ENCODE measurements around the gene EGR4. TPM values are rescaled to one million over a fixed set of nuclear protein-coding genes. Genes with fewer than 3 reads are reported as not detected.
A peak's percentile ranks its signal among the peaks of the same experiment; 100 is the strongest.
"Not testable (repeated sequence)": the region's sequence is repeated elsewhere in the genome, so short reads cannot be mapped to it uniquely, and the experiment has no call there.

The EGR4 gene
- polyA plus RNA-seq, 1 donor from 2014 or later, result 0.26 TPM

DNA sequence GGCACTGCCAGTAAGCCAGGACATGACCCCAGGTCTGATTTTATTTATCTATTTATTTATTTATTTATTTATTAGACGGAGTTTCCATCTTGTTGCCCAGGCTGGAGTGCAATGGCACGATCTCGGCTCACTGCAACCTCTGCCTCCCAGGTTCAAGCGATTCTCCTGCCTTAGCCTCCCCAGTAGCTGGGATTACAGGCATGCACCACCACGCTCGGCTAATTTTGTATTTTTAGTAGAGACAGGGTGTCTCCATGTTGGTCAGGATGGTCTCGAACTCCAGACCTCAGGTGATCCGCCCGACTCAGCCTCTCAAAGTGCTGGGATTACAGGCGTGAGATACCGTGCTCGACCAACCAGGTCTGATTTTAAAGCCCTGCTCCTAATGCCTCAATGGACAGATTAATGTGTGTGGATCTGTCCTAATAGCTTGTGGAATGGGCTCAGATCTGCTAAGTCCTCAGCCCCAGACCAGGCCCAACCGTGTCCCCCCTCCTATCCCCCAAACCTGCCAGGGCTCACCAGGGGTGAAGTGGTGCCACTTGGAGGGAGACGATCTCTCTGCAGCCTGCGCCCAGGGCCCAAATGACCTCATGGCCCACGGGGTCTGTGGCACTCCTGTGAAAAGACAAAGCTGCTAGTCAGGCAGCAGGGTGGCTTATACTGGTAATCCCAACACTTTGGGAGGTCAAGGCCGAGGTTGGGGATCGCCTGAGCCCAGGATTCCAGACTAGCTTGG is 30.5 kb downstream of the EGR4 start:
- H3K27ac Mint-ChIP-seq, H3K36me3 Mint-ChIP-seq, H3K27me3 Mint-ChIP-seq, H3K9me3 Mint-ChIP-seq, H3K4me1 Mint-ChIP-seq, H3K4me3 Mint-ChIP-seq: not testable (repeated sequence)

DNA sequence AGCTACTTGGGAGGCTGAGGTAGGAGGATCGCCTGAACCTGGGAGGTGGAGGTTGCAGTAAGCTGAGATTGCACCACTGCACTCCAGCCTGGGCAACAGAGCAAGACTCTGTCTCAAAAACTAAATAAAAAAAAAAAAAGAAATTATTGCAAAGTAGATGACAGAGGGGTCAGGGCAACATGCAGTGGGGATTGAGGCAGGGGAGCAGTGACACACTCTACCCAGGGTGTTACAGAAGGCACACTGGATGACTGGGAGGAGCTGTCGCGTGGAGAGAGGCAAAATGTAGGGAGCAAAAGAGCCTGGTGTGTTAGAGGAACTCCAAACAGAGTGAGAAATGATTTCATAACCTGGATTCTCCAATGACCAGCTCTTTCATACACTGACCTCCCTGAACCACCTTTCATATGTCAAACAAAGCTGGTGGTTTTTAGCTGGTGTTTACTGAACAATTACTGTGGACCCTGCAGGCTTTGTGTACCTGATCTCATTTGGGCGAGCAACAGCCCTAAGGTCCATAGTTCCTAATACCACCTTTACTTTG is 31.2 kb downstream of the EGR4 start:
- H3K9me3 Mint-ChIP-seq, result no peaks in the 10 kb centered on the region
- H3K27me3 Mint-ChIP-seq, result no peaks in the 10 kb centered on the region
- no peak overlapping the region for H3K4me3 Mint-ChIP-seq
- peaks cover 0 to 4% (median 0%) of the 10 kb centered on the region in 3 donors for H3K4me1 Mint-ChIP-seq
- H3K27ac Mint-ChIP-seq, result no peak overlapping the region
- H3K36me3 Mint-ChIP-seq, result peaks cover 2% of the 10 kb centered on the region

DNA sequence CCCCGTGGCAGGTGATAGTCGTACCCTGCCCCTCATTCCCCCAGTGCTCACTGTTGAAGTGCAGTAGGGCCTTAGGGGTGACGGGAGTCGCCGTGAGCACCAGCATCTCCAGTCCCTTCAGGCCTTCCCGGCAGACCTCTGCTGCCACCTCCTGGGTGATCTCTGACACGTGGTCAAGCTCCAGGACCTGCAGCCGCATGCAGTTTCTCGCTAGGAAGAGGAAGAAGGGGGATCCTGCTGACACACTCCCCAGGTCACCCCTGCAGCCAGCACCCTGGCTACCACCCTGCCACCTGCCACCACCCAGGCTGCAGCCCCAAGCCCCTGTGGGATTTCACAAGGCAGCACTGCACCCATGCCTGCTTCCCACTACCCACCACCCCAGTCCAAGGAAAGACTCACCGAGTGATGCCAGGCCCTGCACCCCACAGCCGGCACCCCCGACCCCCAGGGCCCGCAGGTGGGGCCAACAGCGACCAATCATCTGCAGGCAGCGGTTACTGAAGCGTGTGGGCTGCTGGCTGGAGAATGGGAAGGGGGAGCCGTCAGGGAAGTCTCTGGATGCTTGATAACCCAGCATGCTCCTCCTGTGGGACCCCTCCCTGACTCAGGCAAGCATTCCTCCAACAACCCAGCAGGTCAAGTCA is 32.9 kb downstream of the EGR4 start:
- Mint-ChIP-seq H3K4me3 (no peak overlapping the region), H3K27ac (no peak overlapping the region), H3K36me3 (peaks cover 2% of the 10 kb centered on the region), H3K27me3 (no peaks in the 10 kb centered on the region), H3K4me1 (no peaks in the 10 kb centered on the region), H3K9me3 (no peaks in the 10 kb centered on the region)

DNA sequence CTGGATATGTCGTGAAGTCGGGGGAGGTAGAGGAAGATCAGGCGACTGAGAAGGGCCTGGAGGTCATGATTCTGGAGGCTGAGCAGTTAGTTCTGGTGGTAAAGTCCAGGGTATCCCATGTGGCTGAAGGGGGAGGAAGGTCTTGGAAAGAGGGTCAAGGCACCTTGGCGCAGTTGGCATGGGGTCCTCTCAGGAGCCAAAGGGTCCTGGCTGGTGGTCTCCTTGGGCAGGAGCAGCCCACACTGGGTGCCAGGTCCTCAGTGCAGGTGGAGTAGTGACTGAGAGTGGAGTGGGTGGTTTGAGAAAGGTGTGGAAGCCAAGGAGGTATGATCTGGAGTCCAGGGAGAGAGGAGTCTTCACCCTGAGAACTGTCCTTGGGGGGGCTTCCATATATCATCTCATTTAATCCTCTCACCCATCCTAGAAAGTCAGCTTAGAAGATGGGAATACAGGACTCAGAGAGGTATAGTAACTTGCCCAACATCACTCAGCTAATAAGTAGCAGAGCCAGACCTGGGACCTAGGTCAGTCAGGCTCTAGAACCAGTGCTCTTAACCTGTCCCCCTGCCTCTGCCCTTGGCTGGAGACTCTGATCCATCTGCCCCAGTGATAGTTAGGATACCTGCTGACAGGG is 33.5 kb downstream of the EGR4 start:
- Mint-ChIP-seq H3K4me3 (no peak overlapping the region), H3K27ac (peak overlapping the region in 1 of 3 donors; percentile 74), H3K36me3 (peaks cover 2% of the 10 kb centered on the region), H3K9me3 (no peaks in the 10 kb centered on the region), H3K4me1 (peaks cover 0 to 1% (median 0%) of the 10 kb centered on the region in 3 donors), H3K27me3 (no peaks in the 10 kb centered on the region)

DNA sequence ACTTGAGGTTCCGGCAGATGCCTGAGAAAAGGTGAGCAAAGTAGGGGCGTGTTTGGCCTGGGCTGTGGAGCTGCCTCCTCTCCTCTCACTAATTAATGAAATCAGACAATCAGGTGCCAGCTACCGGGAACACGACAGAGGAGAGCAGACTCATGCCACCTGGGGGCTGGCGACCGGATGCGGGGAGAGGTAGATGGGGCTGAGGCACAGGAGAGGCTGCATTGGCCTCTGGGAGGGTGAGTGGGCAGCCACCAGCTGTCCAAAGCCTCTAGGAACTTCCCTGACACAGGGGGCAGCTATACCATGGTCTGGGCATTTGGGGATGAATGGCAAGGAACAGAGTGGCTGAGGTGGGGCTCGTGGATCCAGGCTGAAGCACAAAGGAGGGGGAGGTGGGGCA is 34.1 kb downstream of the EGR4 start:
- Mint-ChIP-seq H3K36me3 (peaks cover 2% of the 10 kb centered on the region), H3K27ac (peak overlapping the region in 1 of 3 donors; percentile 74), H3K27me3 (no peaks in the 10 kb centered on the region), H3K4me3 (no peak overlapping the region), H3K9me3 (no peaks in the 10 kb centered on the region), H3K4me1 (peaks cover 0 to 1% (median 0%) of the 10 kb centered on the region in 3 donors)

DNA sequence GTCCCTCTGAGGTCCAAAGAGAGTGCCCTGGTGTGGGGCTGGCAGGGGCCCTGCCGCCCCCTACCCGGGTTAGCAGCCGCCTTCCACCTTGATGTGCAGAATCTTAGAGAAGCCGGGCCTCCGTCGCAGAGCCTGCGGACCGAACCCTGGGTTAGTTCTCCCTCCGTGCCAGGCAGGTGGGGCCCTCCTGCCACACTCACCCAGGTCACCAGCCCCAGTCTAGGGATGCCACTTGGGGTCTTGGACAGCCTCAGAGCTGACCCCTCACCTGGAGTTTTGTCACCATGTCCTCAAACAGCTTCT is 34.5 kb downstream of the EGR4 start:
- H3K4me1 Mint-ChIP-seq, result peaks cover 0 to 1% (median 0%) of the 10 kb centered on the region in 3 donors
- peaks cover 2% of the 10 kb centered on the region for H3K36me3 Mint-ChIP-seq
- no peaks in the 10 kb centered on the region for H3K9me3 Mint-ChIP-seq
- H3K27me3 Mint-ChIP-seq, result no peaks in the 10 kb centered on the region
- no peak overlapping the region for H3K27ac Mint-ChIP-seq
- no peak overlapping the region for H3K4me3 Mint-ChIP-seq

DNA sequence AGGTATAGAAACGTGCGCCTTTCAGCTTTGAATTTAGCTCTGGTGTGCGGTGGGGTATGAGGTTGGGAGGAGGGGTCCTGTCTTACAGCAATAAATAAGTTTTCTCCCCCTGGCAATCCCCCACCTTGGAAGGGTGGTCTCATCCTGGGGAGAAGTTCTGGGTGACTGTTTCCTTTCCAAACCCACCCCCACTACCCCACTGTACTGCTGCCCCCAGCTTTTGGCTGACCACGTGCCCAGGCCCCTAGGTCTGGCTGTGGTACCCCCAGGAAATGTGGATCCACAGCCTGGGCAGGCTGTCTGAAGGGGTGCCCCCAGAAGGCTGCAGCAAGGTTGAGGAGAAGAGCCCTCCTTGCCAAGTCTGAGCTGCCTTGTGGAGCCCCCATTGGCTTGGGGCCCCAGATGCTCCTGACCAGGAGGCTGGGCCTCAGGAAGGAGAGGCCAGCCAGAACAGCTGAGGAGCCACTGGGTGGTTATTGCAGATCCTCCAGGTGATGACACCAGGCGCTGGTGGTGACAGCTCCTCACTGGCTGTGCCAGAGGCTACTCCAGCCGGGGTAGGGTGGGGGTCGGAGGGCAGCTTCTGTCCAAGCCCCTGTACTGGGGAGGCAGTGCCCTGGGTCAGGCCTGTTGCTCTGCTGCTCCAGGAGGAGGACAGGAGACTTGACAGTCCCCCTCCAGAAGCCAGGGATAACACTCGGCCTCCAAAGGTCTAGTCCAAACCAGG is 35.0 kb downstream of the EGR4 start:
- H3K4me1 Mint-ChIP-seq, result peaks cover 0 to 1% (median 0%) of the 10 kb centered on the region in 3 donors
- H3K4me3 Mint-ChIP-seq, result no peak overlapping the region
- H3K27ac Mint-ChIP-seq, result no peak overlapping the region
- peaks cover under 1% of the 10 kb centered on the region for H3K36me3 Mint-ChIP-seq
- H3K27me3 Mint-ChIP-seq, result no peaks in the 10 kb centered on the region
- no peaks in the 10 kb centered on the region for H3K9me3 Mint-ChIP-seq

DNA sequence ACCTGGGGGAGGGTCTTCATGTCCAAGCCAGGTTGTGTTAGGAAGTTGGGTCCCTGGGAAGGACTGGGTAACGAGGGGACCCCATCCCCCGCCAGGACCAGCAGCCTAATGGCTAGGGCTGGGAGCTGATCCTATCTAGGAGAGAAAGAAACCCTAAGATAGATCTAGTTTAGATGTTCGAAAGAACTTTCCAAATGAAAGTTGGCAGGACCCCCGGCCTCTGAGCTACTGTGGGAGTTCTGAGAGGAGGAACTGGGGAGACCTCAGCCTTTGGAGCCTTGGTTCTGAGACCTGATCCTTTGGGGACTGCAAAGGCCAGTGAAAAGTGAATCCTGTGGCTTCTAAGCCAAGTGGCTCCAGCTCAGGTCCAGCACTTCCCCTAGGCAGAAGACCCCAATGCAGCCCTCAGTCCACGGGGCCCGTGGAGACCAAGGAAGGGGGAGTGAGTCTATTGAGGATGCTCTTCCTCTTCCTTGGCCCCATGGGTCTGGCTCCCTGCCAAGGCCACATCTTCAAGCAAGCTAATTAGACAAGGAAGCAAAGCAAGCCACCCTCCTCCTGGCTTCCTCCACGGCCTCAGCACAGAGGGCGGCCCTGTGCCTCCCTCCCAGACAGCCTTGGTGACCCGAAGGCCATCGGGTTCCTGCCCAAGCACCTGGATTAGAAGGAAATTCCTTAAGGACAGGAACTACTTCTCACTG is 35.8 kb downstream of the EGR4 start:
- Mint-ChIP-seq H3K36me3 (no peaks in the 10 kb centered on the region), H3K27ac (no peak overlapping the region), H3K4me1 (peaks cover 0 to 1% (median 0%) of the 10 kb centered on the region in 3 donors), H3K27me3 (no peaks in the 10 kb centered on the region), H3K9me3 (no peaks in the 10 kb centered on the region), H3K4me3 (no peak overlapping the region)

DNA sequence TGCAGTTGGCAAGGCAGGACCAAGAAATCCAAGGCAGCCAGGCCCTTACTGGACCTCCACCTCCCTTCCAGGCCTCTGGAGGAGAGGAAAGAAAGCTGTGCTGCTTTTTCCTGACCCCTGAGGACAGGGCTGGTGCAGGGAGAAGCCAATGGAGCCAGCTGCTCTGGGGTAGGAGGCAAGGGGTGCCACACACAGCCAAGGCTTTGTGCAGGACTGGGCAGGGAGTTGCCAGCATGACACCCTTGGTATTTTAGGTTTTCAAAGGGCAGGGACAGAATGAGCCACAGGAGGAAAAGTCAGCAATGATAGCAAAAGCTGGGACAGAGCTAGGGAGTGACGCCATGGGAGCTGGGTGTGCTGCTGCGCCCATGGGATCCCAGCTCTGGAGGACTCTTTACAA is 36.3 kb downstream of the EGR4 start:
- no peak overlapping the region for H3K27ac Mint-ChIP-seq
- no peaks in the 10 kb centered on the region for H3K36me3 Mint-ChIP-seq
- H3K27me3 Mint-ChIP-seq, result no peaks in the 10 kb centered on the region
- H3K9me3 Mint-ChIP-seq, result no peaks in the 10 kb centered on the region
- H3K4me3 Mint-ChIP-seq, result no peak overlapping the region
- H3K4me1 Mint-ChIP-seq, result peaks cover 0 to 1% (median 0%) of the 10 kb centered on the region in 3 donors

DNA sequence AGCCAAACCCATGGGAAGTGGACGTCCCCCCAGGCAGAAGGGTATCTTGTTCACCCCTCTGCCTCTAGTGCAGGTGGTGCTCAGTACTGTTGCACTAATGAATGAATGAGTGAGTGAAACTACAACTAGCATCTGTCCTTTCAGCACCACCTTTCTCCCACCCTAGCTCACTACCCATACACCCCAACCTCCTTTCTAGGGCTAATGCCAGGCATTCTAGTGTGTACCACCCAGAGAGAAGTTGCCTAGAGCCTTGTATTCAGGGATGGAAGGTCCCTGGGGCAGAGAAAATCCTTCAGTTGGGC is 36.8 kb downstream of the EGR4 start:
- no peaks in the 10 kb centered on the region for H3K36me3 Mint-ChIP-seq

DNA sequence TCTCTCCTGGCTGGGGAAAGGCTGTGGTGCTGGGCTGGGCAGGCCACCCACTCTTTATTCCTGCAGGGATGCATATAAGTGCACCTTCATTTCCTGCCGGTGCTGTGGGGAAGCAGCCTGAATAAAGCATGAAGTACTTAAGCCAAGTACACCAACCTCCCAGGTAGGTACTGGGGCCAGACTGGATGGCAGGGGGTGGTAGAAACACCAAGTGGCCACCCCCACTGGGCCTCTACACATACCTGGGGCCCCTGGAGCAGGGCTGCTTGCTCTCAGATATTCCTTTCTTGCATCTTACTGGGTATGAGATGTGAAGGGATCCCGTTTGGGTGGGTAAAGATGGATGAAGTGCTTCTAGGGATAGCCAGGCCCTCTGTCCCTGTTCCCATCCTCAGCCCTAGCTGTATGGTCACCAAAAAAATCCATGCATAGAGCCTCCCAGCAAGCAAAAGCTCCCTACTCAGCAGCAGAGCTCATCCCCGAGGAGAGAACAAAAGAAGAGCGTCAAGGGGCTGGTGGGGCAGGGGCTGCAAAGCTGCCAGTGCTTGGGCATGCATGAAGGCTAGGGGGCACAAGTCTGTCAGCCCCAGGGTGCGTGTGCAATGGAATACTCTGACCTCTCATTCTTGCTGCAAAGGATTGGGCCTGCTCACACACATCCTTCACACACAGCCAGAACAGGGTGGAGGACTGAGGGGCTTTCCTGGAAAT is 37.3 kb downstream of the EGR4 start:
- Mint-ChIP-seq H3K36me3 (no peaks in the 10 kb centered on the region), H3K4me1 (peaks cover 0 to 1% (median 0%) of the 10 kb centered on the region in 3 donors), H3K4me3 (no peak overlapping the region), H3K27ac (peak overlapping the region in 1 of 3 donors; percentile 76), H3K27me3 (no peaks in the 10 kb centered on the region), H3K9me3 (no peaks in the 10 kb centered on the region)

More for the DNA sequence above, 36.8 kb downstream of the EGR4 start:
- Mint-ChIP-seq H3K4me1 (peaks cover 0 to 1% (median 0%) of the 10 kb centered on the region in 3 donors), H3K9me3 (no peaks in the 10 kb centered on the region), H3K4me3 (no peak overlapping the region), H3K27me3 (no peaks in the 10 kb centered on the region), H3K27ac (peak overlapping the region in 1 of 3 donors; percentile 76)

DNA sequence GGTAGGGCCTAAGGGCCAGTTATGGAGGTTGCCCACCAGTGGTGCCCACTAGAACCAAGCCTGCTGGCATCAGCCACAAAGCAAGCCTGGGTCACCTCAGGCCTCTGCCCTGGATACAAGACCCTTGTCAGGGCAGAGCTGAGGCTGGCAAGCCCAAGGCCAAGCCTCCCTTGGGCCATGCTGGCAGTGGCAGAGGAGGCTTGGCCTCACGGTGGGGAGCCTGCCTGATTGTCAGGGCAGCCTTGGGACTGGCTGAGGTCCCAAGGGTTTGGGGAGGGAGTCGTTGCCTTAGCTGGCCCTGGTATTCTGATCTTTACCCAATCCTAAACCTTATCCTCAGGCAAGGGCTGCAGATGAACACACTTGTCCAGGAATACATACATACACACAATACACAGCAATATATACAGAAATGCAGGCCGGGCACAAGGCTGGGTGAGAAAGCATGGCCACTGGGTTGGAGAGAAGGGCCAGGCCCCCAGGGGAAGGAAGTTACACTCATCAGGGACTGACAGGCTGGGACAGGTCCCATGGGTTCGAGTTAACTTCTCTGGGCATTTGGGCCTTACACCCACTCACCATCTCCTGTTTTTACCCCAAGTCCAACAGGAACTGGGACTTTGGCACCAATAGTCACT is 38.2 kb downstream of the EGR4 start:
- Mint-ChIP-seq H3K27ac (no peak overlapping the region), H3K4me1 (peaks cover 0 to 1% (median 0%) of the 10 kb centered on the region in 3 donors), H3K27me3 (no peaks in the 10 kb centered on the region), H3K36me3 (no peaks in the 10 kb centered on the region), H3K9me3 (no peaks in the 10 kb centered on the region), H3K4me3 (no peak overlapping the region)

DNA sequence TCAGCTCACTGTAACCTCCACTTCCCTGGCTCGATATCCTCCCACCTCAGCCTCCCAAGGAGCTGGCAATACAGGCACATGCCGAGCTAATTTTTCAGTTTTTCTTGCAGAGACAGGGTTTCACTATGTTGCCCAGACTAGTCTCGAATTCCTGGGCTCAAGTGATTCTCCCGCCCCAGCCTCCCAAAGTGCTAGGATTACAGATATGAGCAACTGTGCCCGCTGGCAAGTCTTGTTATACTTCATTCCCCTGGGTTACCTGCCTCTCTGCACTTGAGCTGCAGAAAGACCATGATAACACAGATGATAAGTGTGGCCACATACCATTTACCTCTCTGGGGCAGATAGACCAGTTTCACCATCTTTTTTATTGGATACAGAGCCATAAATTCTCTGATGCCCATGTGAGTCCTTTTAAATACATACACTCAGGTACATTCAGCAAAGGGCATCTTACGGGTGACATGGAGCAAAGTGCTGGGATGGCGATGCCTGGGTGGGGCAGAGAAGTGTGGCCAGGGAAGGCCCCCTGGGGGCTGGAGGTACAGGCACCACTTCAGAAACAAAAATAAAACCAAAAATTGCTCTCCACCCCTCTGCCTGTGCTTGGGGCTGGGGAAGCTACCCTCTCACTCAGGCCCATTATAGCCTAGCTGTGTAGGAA is 38.9 kb downstream of the EGR4 start:
- Mint-ChIP-seq H3K36me3 (no peaks in the 10 kb centered on the region), H3K4me1 (peaks cover 0 to 4% (median 0%) of the 10 kb centered on the region in 3 donors), H3K27me3 (no peaks in the 10 kb centered on the region), H3K9me3 (no peaks in the 10 kb centered on the region), H3K27ac (no peak overlapping the region), H3K4me3 (no peak overlapping the region)
